GM12878 (cell line): ENCODE data around the gene ARMC3. TPM values are rescaled to one million over a fixed set of nuclear protein-coding genes. Genes with fewer than 3 reads are reported as not detected.

ENCODE experiments used
- DPF2 ChIP-seq: fragments of 450-650 bp; IDR thresholded peaks from 2 replicates; pipeline ENCODE4 v1.6.1; 2017; ENCODE audit warnings: mild to moderate bottlenecking
- E4F1 ChIP-seq: fragments of 450-650 bp; IDR thresholded peaks from 2 replicates; pipeline ENCODE4 v1.6.1; 2018; ENCODE audit warnings: borderline replicate concordance, mild to moderate bottlenecking; ENCODE audit not compliant: partially characterized antibody
- NFIC ChIP-seq: IDR thresholded peaks from 2 replicates; pipeline ENCODE4 v1.6.1; 2012; ENCODE audit warnings: low read depth, mild to moderate bottlenecking, inconsistent platforms, low read length, moderate library complexity
- SMAD5 ChIP-seq: IDR thresholded peaks from 2 replicates; pipeline ENCODE4 v1.6.1; 2016; ENCODE audit warnings: antibody characterized with exemption, low read depth
- polyA plus RNA-seq, 11 experiments: library from polyadenylated mRNA; depleted of rRNA in 4 of 11; unstranded in 6 of 11; stranded (reverse) in 5 of 11; fragments of >200 nt; fragmentation: Nextera tagmentation in 4 of 11; fragmentation: Illumina TruSeq in 1 of 11; extraction: Ambion mirVana in 4 of 11; extraction: Trizol in 1 of 11; gene quantifications; 1 replicate in 1 of 11; 2 replicates in 10 of 11; pipeline versions ENCODE4 v1.2.1 to v1.2.3, GENCODE V29; 2011 to 2016; ENCODE audit warnings: inconsistent platforms in 2 of 11, missing spikeins in 2 of 11, low read depth in 1 of 11
- total RNA-seq, 4 experiments: library from RNA; depleted of rRNA in 3 of 4; stranded (reverse); fragments of >200 nt in 3 of 4; fragmentation: Illumina TruSeq in 1 of 4; extraction: Trizol in 1 of 4; gene quantifications; 2 replicates each; pipeline versions ENCODE4 v1.2.1 to v1.2.3, GENCODE V29; 2013 to 2021
- TF ChIP-seq, protein P1 (sequence below): fragments of 450-650 bp; formaldehyde crosslinking; IDR thresholded peaks from 2 replicates; pipeline ENCODE4 v1.5.0; 2022; ENCODE audit warnings: mild to moderate bottlenecking, missing genetic modification characterization
- TF ChIP-seq, protein P2 (sequence below): fragments of 450-650 bp; IDR thresholded peaks from 2 replicates; pipeline ENCODE4 v1.6.1; 2017; ENCODE audit warnings: mild to moderate bottlenecking, low read depth, inconsistent platforms; ENCODE audit not compliant: poor library complexity, severe bottlenecking

ARMC3 gene
- total and polyA plus RNA-seq, 10 of the 15 experiments (the other 5 are each of a cell fraction or from before 2014, with no cell fraction given) = 0.01 to 0.06 TPM; not detected in 8

- TF ChIP-seq, protein P1, sequence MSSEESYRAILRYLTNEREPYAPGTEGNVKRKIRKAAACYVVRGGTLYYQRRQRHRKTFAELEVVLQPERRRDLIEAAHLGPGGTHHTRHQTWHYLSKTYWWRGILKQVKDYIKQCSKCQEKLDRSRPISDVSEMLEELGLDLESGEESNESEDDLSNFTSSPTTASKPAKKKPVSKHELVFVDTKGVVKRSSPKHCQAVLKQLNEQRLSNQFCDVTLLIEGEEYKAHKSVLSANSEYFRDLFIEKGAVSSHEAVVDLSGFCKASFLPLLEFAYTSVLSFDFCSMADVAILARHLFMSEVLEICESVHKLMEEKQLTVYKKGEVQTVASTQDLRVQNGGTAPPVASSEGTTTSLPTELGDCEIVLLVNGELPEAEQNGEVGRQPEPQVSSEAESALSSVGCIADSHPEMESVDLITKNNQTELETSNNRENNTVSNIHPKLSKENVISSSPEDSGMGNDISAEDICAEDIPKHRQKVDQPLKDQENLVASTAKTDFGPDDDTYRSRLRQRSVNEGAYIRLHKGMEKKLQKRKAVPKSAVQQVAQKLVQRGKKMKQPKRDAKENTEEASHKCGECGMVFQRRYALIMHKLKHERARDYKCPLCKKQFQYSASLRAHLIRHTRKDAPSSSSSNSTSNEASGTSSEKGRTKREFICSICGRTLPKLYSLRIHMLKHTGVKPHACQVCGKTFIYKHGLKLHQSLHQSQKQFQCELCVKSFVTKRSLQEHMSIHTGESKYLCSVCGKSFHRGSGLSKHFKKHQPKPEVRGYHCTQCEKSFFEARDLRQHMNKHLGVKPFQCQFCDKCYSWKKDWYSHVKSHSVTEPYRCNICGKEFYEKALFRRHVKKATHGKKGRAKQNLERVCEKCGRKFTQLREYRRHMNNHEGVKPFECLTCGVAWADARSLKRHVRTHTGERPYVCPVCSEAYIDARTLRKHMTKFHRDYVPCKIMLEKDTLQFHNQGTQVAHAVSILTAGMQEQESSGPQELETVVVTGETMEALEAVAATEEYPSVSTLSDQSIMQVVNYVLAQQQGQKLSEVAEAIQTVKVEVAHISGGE (CRISPR knock-in tag) = no peak
- TF ChIP-seq DPF2 = no peak
- no peak for TF ChIP-seq NFIC
- TF ChIP-seq, protein P2, sequence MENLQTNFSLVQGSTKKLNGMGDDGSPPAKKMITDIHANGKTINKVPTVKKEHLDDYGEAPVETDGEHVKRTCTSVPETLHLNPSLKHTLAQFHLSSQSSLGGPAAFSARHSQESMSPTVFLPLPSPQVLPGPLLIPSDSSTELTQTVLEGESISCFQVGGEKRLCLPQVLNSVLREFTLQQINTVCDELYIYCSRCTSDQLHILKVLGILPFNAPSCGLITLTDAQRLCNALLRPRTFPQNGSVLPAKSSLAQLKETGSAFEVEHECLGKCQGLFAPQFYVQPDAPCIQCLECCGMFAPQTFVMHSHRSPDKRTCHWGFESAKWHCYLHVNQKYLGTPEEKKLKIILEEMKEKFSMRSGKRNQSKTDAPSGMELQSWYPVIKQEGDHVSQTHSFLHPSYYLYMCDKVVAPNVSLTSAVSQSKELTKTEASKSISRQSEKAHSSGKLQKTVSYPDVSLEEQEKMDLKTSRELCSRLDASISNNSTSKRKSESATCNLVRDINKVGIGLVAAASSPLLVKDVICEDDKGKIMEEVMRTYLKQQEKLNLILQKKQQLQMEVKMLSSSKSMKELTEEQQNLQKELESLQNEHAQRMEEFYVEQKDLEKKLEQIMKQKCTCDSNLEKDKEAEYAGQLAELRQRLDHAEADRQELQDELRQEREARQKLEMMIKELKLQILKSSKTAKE = no peak
- TF ChIP-seq E4F1 = no peak
- no peak for TF ChIP-seq SMAD5
These were observed 32.6 kb upstream of the ARMC3 start (continued) for GRCh38 chr10:22895252-22895651.
